ENCODE results near the gene SEL1L2.

SEL1L2 gene

DNA sequence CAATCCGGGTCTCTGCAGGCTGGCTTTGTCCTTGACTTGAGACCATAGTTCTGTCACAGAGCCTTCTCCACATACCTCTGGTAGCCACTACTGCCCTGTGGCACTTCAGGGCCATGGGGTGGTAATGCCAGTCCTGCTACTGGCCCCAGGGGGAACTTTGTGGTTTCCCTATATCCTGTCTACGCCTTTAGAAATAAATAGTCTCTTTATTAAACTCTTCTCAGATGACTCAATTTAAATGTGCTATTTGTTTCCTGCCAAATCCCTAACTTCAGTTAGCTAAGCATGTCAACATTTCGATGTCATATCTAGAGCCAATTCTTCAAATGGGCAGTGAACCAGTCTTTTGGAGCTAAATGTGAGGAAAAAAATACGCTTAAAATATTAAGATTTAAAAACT is 60.1 kb downstream of the SEL1L2 start:
- DNase-seq (ENCODE audit: low read depth in 2 of 2): no peak

DNA sequence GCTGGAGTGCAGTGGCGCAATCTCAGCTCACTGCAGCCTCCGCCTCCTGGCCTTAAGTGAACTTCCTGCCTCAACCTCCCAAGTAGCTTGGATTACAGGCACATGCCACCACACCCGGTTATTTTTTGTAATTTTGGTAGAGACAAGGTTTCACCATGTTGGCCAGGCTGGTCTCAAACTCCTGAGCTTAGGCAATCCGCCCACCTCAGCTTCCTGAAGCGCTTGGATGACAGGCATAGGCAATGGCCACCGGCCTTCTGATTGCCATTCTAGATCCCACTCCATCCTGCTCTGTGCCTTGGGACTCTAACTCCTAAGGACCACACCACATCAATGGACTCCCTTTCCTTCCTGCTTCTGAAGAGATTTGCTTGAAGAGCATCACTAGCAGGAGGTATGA is 60.6 kb downstream of the SEL1L2 start:
- DNase-seq (ENCODE audit: low read depth in 2 of 2): no peak

DNA sequence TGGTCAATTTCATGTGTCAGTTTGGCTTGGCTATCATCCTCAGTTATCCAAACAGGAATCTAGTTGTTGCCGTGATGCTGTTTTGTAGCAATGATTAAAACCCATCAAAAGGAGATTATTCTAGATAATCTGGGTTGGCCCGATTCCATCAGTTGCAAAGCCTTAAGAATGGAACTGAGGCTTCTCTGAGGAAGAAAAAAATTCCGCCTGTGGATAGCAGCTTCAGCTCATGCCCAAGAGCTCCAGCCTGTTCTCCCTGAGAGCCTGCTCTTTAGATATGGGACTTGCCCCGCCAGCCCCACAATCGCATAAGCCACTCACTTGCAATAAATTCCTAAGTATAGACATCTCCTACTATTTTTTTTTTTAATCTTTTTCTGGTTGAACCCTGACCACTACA is 61.5 kb downstream of the SEL1L2 start:
- DNase-seq (ENCODE audit: low read depth in 2 of 2): no peak

DNA sequence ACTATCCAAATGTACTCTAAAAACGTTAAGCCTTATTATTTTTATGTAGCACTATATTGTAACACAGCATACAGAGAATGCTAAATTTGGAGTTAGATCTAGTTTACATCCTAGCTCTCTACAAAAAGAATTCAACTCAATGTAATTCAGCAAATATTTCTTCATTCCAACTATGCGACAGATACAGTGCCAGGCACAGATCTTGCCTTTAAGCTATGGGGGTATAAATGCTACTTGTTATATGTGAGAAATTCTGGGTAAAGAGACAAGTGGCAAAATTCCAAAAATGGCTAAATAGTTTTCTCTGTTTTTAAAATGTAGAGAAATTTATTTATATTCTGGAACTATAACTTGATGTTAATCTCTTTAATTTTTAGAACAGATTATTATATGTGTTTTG is 63.2 kb downstream of the SEL1L2 start:
- DNase-seq (ENCODE audit: low read depth in 2 of 2): no peak

DNA sequence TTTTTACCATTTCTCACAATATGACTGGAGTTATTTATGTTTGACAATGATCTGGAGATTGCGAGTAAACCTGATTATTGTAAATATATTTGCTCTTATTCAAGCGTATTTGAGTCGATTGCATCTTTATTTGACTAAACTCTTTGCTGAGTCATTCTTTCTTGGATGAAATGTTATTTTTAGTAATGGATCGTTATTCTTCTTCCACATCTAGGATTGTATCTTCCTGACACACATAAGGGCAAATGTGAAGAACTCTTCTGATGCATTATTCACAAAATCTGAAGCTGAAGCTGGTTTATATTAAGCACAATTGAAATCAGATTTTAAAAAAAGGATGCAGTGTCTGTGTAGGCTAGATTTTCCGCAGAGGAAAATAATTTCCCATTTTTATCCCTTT is 68.2 kb downstream of the SEL1L2 start:
- no peak for DNase-seq (ENCODE audit: low read depth in 2 of 2)

DNA sequence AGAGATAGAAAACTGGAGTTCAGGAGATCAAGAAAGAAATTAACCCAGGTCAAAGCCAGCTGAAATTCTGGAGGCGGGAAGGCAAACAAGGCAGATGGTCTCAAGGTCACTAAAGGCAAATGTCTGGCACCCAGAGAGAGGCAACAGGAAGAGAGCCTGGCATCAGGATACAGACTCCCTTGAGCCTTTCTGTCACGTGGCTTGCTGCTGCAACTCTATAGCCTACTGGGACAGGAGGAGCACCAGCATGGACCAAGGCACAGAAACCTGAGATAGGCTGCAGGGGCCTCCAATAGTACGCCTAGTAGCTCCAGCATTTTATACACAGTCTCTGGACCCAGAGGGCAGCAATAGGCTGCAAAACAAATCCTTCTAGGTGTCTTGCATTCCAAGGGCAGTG is 75.1 kb downstream of the SEL1L2 start:
- no peak for DNase-seq (ENCODE audit: low read depth in 2 of 2)

DNA sequence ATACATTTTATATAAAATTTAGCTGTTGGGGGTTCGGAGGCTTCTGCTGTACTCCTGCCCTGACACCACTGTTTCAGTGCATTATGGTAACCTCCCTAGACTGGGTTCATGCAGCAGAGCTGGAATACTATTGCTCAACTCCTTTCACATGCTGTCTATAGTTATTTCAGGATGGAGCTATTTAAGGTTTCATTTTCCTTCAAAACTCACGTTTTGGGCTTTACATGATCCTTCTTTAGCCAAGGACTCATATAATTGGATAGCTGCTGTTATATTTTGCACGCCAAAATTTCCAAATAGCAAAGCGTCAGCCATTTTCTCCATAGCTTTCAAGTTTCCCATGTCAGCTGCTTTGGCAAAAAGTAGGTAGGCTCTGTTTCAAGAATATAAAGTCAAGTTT is 76.8 kb downstream of the SEL1L2 start:
- no peak for DNase-seq (ENCODE audit: low read depth in 2 of 2)

DNA sequence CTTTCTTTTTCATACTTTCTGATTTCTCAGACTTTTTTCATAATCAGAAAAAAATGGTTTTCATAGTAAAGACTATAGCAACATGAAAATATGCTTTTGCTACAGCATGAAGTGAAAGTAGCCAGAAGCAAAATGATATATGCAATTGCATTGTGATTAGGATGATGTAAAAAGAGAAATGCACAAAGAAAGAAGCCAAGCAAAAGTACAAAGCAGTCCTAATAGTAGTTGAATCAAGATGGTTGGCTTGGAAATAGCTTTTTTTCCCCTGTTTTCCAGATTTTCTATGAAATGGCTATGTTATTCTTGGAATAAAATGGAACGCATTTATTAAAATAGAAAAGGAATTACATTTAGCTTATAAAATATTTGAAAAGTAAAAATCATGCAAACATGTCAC is 77.3 kb downstream of the SEL1L2 start:
- DNase-seq (ENCODE audit: low read depth in 2 of 2): no peak

DNA sequence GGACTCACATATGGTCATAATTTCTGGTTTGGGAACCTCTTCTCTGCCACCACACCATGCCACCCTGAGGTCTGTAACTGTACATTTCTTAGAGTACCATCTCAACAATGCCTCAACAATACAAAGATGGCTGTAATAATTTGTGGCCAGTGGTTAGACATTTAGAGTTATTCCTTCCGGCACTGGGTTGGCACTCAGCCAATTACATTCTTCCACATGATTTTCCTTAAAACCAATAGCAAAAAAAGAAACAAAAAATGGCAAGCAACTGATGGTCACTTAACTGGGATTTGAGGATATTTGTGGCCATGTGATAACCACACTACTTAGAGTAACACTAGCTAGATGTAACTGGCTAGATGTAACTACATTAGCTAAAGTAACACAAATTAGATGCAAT is 79.9 kb downstream of the SEL1L2 start:
- no peak for DNase-seq (ENCODE audit: low read depth in 2 of 2)

DNA sequence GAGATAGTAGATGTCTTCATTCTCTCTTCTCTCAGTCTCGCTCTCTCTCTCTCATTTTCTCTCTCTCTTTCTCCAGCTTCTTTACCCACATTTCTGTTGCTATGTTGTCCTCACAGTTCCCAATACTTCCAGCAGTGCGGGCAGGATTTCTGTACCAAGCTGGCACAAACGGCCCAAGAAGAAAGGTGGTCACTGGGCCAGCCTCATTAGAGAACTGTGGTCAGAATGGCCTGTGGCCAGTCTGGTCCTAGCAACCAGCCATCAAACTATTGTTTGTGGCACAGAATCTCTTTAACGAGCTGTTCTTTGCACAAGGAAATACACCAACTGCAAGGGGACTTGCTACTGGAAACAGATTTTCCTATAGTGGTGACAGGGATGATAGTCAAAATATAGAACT is 81.3 kb downstream of the SEL1L2 start:
- DNase-seq (ENCODE audit: low read depth in 2 of 2): no peak

DNA sequence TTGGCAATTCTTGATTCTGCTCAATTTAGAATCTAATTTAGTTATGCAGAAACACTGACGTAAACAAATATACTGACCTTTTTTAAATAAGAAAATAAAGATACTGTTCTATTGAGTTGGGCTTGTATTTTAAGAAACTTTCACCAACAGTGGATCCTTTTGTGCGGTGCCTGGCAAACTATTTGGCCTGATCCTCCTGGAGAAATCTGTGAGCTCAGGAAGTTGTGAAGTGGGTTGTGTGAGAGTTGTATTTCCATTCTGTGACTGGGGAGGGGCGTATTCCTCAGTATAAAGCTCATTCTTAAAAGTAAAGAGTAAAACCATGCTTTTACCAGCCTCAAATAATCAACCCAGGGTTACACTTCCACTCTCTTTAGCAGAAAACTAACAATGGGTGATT is 85.6 kb downstream of the SEL1L2 start:
- no peak for DNase-seq (ENCODE audit: low read depth in 2 of 2)

DNA sequence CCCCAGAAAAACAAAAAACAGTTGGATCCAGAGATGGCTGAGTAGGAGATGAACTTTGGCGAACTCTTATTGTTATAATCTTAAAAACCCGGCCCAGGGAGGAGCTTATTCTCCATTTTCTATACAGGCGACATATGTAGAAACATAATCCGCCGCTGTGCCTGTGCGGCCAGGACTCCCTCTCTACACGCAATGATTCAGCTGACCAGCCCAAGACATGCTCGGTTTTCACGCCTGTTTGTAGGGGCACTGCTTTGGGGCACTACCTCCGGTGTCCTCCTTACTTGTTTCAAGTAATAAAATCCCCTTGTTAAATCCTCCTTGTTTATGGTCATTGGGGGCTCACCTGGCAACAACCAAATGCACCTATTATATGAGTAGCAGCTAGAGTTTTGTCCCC is 89.9 kb downstream of the SEL1L2 start:
- DNase-seq (ENCODE audit: low read depth in 2 of 2): no peak

DNA sequence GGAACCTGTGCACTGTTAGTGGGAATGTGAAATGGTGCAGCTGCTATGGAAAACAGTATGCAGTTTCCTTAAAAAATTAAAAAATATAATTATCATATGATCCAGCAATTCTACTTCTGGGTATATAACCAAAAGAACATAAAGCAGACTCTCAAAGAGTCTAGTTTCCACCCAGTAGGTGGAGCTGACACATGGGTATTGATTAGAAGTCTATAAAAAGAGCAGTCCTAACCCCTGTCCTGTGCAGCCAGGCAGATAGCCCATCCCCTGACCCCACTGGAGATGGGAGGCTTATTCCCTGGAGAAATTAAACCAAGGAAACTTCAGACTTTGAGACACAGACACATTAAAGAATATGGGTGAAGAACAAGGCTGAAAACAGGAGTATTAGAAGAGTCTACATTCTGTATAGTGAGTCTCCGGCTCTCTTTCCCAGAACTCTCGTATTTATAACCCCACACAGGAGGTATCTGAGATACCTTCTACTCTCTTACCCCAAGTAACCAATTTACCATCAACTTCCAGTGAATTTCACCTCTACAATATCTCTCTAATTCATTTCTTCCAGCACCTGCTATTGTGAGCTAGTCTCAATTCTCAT is 92.3 kb downstream of the SEL1L2 start:
- DNase-seq (ENCODE audit: low read depth in 2 of 2): no peak

DNA sequence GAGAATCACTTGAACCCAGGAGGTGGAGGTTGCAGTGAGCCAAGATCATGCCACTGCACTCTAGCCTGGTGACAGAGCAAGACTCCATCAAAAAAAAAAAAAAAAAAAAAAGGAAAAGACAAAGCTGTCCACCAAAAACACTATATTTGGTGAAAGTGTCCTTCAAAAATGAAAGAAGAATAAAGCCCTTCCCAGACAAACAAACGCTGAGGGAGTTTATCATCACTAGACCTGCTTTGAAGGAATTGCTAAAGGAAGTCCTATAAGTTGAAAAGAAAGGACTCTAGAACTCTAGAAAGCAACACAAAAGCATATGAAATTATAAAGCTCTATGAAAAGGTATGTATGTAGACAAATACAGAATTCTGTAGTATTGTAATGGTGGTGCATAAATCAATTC is 98.8 kb downstream of the SEL1L2 start:
- DNase-seq (ENCODE audit: low read depth in 2 of 2): no peak

DNA sequence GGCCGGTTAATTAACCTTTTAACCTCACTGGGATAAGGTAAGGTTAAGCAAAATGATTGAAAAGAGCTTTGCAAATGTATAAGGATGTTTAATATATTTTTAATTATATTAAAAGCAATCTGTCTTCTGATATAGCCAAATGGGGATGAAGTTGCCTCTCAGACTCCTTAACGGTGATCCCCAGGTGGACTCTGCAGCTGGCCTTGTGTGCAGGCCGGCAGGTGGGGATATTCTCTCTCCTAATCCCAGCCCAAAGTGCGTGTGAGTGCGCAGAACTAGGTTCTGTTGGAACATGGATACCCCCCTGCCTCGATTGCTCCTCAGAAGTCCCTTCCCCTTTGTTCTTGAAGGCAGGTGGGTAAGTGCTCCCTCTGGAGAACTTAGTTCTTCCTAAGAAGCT is 105.6 kb downstream of the SEL1L2 start:
- no peak for DNase-seq (ENCODE audit: low read depth in 2 of 2)

DNA sequence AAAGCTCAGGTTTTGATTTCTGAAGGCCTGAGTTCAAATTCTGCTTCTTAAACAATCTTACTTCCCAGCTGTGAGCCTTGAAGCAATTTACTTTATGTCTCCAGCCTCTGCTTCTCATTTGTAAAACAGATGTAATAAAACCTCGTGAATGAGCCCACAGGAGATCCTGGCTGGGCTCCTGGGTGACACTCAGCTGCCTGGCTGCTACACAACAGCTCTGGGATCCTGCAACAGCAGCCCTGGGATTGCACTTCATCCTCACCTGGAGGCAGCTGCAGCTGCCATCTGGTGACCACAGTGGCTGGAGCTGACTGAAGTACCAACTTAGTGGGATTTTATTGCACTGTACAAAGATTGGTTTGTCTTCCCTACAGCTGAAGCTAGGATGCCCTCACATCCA is 107.0 kb downstream of the SEL1L2 start:
- DNase-seq (ENCODE audit: low read depth in 2 of 2): no peak

DNA sequence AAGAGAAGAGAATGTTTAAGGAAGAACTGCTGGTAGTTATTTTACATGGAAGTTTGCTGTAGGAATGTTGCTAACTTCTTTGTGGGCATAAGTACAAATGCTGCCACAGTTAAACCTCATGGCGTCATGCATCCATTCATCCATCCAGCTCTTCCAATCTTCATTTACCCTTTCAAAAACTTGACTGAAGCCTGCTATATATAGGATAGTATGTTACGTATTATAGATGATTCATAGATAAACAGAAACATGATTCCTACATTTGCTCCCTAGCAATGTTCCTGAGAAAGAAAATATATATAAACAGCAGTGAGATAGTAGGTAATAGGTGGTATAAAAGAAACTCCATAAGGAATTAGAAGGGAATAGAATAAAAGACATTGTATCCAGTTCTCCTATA is 111.8 kb downstream of the SEL1L2 start:
- no peak for DNase-seq (ENCODE audit: low read depth in 2 of 2)

DNA sequence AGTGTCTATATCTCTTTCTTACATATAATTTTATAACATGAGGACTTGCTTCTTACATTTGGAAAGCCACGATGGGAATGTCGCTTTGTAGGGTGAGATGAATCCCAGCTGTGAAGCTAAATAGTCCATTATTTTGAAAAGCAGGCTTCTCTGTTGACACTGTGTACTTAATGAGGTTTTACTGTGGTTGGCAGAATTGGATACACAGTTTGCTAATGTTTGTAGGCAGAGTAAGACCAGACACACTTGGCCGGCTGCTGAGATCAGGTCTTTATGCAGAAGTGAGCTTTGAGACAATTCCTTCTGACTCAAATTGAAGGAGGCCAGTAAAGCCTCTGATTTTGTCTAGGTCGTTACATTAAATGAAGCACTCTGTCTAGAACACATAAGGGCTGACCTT is 112.6 kb downstream of the SEL1L2 start:
- DNase-seq (ENCODE audit: low read depth in 2 of 2): no peak

DNA sequence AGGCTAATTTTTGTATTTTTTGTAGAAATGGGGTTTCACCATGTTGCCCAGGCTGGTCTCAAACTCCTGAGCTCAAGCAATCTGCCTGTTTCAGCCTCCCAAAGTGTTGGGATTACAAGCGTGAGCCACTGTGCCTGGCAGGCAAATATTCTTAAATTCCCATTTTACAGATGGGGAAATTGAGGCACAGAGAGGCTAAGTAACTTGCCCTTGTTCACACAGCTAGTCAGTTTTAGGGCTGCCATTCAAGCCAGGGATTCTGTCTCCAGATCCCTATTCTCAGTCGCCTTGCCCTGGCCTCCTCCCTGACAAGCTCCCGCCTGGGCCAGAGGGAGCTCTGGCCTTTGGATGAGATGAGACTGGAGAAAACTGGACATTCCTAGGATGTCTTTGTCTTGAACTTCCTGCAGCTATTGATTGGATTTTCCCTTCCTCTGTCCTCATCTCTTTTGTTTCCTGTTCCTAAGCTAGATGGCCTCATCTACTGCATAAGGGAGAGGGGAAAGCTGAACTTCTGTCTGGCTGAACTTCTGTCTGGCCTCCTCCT is 115.1 kb downstream of the SEL1L2 start:
- DNase-seq (ENCODE audit: low read depth in 2 of 2): no peak

DNA sequence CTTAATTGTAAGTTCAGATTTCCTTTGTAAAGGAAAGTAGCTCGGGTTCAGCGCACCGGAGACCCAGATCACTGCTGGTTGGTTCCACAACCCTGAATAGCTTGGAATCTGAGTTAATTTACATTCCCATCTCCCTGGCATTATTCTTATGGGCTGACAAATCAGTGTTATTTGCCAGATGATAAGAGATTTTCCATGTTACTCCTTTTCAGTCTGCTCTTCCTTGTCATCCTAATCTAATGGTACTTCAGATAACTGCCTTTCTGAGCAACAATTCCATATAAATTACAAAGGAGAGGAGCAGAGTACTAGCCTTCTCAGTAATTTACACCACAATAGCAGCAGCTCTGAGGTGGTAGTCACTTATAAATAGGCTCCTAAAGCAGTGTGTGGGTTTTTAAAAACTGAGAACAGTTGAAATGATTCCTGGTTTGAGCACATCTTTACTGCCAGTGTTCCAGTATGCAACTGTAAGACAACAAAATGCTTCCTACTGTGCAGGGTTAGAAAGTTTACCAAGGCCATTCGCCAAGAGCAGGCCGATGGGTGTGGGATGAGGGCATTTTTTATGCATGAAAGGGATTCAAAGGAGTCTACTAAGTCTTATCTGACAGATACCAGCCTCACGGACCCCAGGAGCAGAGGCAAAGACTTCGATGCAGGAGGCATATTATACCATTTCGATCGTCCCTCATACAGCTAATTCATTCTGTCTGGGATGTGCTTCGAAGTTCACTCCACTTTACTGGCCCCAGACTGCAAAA is 115.8 kb downstream of the SEL1L2 start:
- no peak for DNase-seq (ENCODE audit: low read depth in 2 of 2)

DNA sequence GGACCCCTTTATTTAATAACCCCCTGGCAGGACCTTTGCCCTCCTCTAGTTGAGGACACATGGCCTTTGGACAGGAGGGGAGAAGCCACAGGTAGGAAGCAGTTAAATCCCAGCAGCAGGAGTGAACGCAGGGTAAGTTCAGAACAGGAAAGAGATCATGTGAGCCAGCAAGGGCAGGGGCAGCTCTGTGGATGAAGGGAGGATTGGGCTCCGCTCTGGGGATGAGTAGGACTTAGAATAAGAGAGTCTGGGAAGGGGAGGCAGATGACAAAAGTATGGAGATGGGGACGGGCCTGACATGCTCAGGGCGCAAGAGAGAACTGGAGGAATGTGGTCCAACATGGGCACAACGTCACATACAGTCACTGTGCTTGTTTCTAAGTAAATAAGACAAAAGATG is 116.6 kb downstream of the SEL1L2 start:
- DNase-seq (ENCODE audit: low read depth in 2 of 2): no peak

DNA sequence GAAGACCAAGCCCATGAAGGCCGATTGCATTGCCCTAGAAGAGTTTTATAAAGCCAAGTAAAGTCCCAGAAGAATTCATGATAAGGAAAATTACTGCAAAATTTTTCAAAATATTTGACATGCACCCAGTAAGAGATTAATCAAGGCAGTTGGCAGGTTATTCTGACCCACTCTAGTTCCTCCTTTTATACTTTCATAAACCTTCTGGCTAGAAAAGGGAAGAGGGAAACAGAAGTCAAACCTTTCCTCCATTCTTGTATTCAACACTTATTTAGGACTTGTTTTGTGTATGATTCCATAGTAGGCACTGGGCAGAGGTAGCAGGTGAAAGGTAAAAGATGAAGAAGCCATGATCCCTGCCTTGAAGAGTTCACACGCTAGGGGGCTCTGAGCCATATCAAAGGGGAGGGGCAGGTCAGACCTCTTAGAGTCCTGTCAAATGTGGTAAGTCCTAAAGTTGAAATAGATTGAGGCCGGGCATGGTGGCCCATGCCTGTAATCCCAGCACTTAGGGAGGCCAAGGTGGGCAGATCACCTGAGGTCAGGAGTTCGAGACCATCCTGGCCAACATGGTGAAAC is 120.2 kb downstream of the SEL1L2 start:
- no peak for DNase-seq (ENCODE audit: low read depth in 2 of 2)

DNA sequence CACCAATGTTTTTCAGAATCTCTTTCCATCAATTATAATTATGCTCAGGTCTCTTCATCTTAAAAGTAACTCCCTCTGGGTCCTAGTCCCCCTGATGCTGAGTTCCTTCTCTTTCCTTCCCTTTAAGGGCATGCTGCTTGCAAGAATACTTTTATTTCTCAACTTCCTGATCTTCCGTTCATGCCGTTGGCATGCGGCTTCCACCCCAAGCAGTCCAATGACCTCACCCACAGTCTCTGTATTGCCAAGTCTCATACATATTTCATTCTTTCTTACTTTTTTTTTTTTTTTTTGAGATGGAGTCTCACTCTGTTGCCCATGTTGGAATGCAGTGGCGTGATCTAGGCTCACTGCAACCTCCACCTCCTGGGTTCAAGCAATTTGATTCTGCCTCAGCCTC is 122.1 kb downstream of the SEL1L2 start:
- no peak for DNase-seq (ENCODE audit: low read depth in 2 of 2)
